WTC11 (cell line): ENCODE data around the gene PICALM.

Experiments used
- ATF1 ChIP-seq: sonication (generic); formaldehyde crosslinking; IDR thresholded peaks from 2 replicates; pipeline ENCODE4 v1.8.1; 2023; ENCODE audit warnings: mild to moderate bottlenecking, moderate library complexity, missing genetic modification reagents
- MXD4 ChIP-seq: fragments of 250-450 bp; sonication (Bioruptor Pico); IDR thresholded peaks from 2 replicates; pipeline ENCODE4 v1.8.0; 2021; ENCODE audit warnings: mild to moderate bottlenecking, moderate library complexity, borderline replicate concordance
- ZNF317 ChIP-seq: sonication (generic); formaldehyde crosslinking; IDR thresholded peaks from 2 replicates; pipeline ENCODE4 v1.8.1; 2023; ENCODE audit warnings: low read depth, mild to moderate bottlenecking, moderate library complexity, missing genetic modification reagents, borderline replicate concordance
- TF ChIP-seq, protein P1 (sequence below): sonication (generic); formaldehyde crosslinking; IDR thresholded peaks from 2 replicates; pipeline ENCODE4 v1.8.1; 2022; ENCODE audit warnings: mild to moderate bottlenecking, moderate library complexity, missing genetic modification reagents
- TF ChIP-seq, protein P2 (sequence below): sonication (generic); formaldehyde crosslinking; IDR thresholded peaks from 2 replicates; pipeline ENCODE4 v1.8.1; 2023; ENCODE audit warnings: mild to moderate bottlenecking, missing genetic modification reagents, moderate library complexity
- TF ChIP-seq, protein P3 (sequence below): fragments of 200-600 bp; IDR thresholded peaks from 2 replicates; pipeline ENCODE4 v1.8.0; 2022; ENCODE audit warnings: antibody characterized with exemption

DNA sequence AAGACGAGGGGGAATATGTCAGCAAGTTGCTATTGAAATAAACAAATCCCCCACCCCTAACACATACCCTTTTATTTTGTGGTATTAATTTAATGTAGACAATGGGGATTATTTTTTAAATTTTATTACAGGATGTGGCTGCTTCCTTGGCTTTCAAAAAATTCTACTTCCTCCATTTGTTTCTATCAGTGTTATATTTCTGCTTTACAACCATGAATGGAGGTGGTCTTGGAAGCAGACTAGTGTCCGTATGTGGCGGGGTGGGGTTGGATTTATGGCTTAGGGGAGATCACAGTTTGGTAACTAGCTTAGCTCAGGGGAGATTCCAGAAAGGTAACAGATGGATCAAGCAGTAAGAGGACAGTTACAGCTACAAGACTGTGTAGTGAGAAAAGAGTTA is 39.3 kb upstream of the PICALM start:
- TF ChIP-seq MXD4 (no peak), ZNF317 (no peak), ATF1 (CRISPR knock-in tag) (no peak)
- TF ChIP-seq, protein P1, sequence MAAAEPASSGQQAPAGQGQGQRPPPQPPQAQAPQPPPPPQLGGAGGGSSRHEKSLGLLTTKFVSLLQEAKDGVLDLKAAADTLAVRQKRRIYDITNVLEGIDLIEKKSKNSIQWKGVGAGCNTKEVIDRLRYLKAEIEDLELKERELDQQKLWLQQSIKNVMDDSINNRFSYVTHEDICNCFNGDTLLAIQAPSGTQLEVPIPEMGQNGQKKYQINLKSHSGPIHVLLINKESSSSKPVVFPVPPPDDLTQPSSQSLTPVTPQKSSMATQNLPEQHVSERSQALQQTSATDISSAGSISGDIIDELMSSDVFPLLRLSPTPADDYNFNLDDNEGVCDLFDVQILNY (CRISPR knock-in tag), result no peak
- TF ChIP-seq, protein P2, sequence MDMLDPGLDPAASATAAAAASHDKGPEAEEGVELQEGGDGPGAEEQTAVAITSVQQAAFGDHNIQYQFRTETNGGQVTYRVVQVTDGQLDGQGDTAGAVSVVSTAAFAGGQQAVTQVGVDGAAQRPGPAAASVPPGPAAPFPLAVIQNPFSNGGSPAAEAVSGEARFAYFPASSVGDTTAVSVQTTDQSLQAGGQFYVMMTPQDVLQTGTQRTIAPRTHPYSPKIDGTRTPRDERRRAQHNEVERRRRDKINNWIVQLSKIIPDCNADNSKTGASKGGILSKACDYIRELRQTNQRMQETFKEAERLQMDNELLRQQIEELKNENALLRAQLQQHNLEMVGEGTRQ (CRISPR knock-in tag), result no peak
- TF ChIP-seq, protein P3, sequence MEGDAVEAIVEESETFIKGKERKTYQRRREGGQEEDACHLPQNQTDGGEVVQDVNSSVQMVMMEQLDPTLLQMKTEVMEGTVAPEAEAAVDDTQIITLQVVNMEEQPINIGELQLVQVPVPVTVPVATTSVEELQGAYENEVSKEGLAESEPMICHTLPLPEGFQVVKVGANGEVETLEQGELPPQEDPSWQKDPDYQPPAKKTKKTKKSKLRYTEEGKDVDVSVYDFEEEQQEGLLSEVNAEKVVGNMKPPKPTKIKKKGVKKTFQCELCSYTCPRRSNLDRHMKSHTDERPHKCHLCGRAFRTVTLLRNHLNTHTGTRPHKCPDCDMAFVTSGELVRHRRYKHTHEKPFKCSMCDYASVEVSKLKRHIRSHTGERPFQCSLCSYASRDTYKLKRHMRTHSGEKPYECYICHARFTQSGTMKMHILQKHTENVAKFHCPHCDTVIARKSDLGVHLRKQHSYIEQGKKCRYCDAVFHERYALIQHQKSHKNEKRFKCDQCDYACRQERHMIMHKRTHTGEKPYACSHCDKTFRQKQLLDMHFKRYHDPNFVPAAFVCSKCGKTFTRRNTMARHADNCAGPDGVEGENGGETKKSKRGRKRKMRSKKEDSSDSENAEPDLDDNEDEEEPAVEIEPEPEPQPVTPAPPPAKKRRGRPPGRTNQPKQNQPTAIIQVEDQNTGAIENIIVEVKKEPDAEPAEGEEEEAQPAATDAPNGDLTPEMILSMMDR, result no peak
